HCT116 (cell line): Measurements from ENCODE around the gene FMOD. TPM values are rescaled to one million over a fixed set of nuclear protein-coding genes. Genes with fewer than 3 reads are reported as not detected.

Experiments used
- ATAC-seq: fragments of 200-7000 bp; cut with Tn5 transposase; 2 replicates; pipeline ENCODE4 v1.9.1; 2020; ENCODE audit warnings: mild to moderate bottlenecking, moderate library complexity
- BruUV-seq: library from RNA; stranded (reverse); fragments of 400-500 nt; replicated peaks from 2 replicates; lab custom pipeline; 2021; lab: Mats Ljungman, UMichigan
- CTCF ChIA-PET: fragments of 300-600 bp; sonication (Branson Sonifier 250); formaldehyde crosslinking; loops from one replicate; lab custom pipeline; 2021; ENCODE audit warnings: antibody characterized with exemption; lab: Charles Lee
- POLR2A ChIA-PET: fragments of 300-600, 350-600 bp; sonication (Branson Sonifier 250); formaldehyde crosslinking; loops from one replicate; lab custom pipeline; 2021; ENCODE audit warnings: antibody characterized with exemption; lab: Charles Lee
- RAD21 ChIA-PET, 2 experiments: fragments of 300-600 bp; sonication (Branson Sonifier 250); formaldehyde crosslinking; loops; one replicate each; lab custom pipeline; 2023; ENCODE audit warnings: low total read pairs in 2 of 2; ENCODE audit not compliant: uncharacterized antibody in 2 of 2, unreplicated experiment in 2 of 2, low non-redundant PET in 1 of 2; lab: Charles Lee
- DNase-seq: peaks from one replicate; pipeline ENCODE4 v3.0.0-alpha.2; 2010; ENCODE audit warnings: low read depth, low spot score
- H2AFZ ChIP-seq: fragments of 200-600 bp; shearing (Covaris generic), sonication (generic); 2 replicates; pipeline ENCODE4 v1.6.1; 2017; ENCODE audit warnings: low read depth, mixed run types, mixed read lengths, antibody characterized with exemption, low read length; ENCODE audit not compliant: poor library complexity, severe bottlenecking
- H3K27ac ChIP-seq: 2 replicates; pipeline ENCODE4 v1.5.1; 2012; ENCODE audit warnings: low read depth, low read length
- H3K27me3 ChIP-seq: fragments of 200-600 bp; sonication (generic); 2 replicates; pipeline ENCODE4 v1.6.1; 2016; ENCODE audit warnings: mixed run types, low read length, mixed read lengths; ENCODE audit not compliant: insufficient read depth
- H3K36me3 ChIP-seq, 2 experiments: fragments of 200-500 bp in 1 of 2; fragments of 200-600 bp in 1 of 2; sonication (Bioruptor generic) in 1 of 2; sonication (generic) in 1 of 2; 2 replicates each; pipeline versions ENCODE4 v1.5.1 to v1.6.1; 2014 to 2016; ENCODE audit warnings: low read length in 2 of 2, inconsistent platforms in 1 of 2, mixed read lengths in 1 of 2, mixed run types in 1 of 2; ENCODE audit not compliant: insufficient read depth in 2 of 2, control insufficient read depth in 1 of 2
- H3K4me1 ChIP-seq, 2 experiments: fragments of 200-600 bp in 1 of 2; sonication (generic) in 1 of 2; 2 replicates each; pipeline versions ENCODE4 v1.5.1 to v1.6.1; 2012 to 2017; ENCODE audit warnings: low read length in 2 of 2, inconsistent platforms in 1 of 2, mild to moderate bottlenecking in 1 of 2, mixed read lengths in 1 of 2, mixed run types in 1 of 2, moderate library complexity in 1 of 2; ENCODE audit not compliant: insufficient read depth in 2 of 2, control insufficient read depth in 1 of 2
- H3K4me2 ChIP-seq: fragments of 200-600 bp; sonication (generic); 2 replicates; pipeline ENCODE4 v1.6.1; 2017; ENCODE audit warnings: mixed run types, low read length, mixed read lengths
- H3K4me3 ChIP-seq, 2 experiments: fragments of 200-600 bp in 1 of 2; sonication (generic) in 1 of 2; replicated peaks in 1 of 2; 2 replicates each; pipeline ENCODE4 v1.5.1; 2011 to 2016; ENCODE audit warnings: low read length in 2 of 2, control low read depth in 1 of 2, low read depth in 1 of 2, mild to moderate bottlenecking in 1 of 2, mixed read lengths in 1 of 2, mixed run types in 1 of 2
- H3K79me2 ChIP-seq: fragments of 200-600 bp; sonication (generic); 2 replicates; pipeline ENCODE4 v1.6.1; 2017; ENCODE audit warnings: mild to moderate bottlenecking, mixed run types, low read length, moderate library complexity, mixed read lengths; ENCODE audit not compliant: insufficient read depth
- H3K9ac ChIP-seq: fragments of 200-600 bp; sonication (generic); 2 replicates; pipeline ENCODE4 v1.6.1; 2016; ENCODE audit warnings: low read length, mixed read lengths
- H3K9me2 ChIP-seq: fragments of 200-600 bp; sonication (generic), shearing (Covaris generic); 2 replicates; pipeline ENCODE4 v1.6.1; 2017; ENCODE audit warnings: mixed run types, mild to moderate bottlenecking, moderate library complexity; ENCODE audit not compliant: insufficient read depth
- H3K9me3 ChIP-seq, 2 experiments: fragments of 200-500 bp in 1 of 2; fragments of 200-600 bp in 1 of 2; sonication (Bioruptor generic) in 1 of 2; sonication (generic) in 1 of 2; 2 replicates each; pipeline ENCODE4 v1.6.1; 2014 to 2017; ENCODE audit warnings: low read length in 2 of 2, mixed read lengths in 2 of 2, inconsistent platforms in 1 of 2, low read depth in 1 of 2, mild to moderate bottlenecking in 1 of 2, mixed run types in 1 of 2, moderate library complexity in 1 of 2; ENCODE audit not compliant: control insufficient read depth in 1 of 2, insufficient read depth in 1 of 2
- H4K20me1 ChIP-seq: fragments of 200-600 bp; sonication (generic), shearing (Covaris generic); 2 replicates; pipeline ENCODE4 v1.6.1; 2017; ENCODE audit warnings: mixed run types, mild to moderate bottlenecking, moderate library complexity; ENCODE audit not compliant: insufficient read depth
- CBX3 ChIP-seq: IDR thresholded peaks from 2 replicates; pipeline ENCODE4 v1.6.1; 2012; ENCODE audit warnings: low read depth
- CEBPB ChIP-seq: IDR thresholded peaks from 2 replicates; pipeline ENCODE4 v1.6.1; 2012; ENCODE audit warnings: low read depth
- CTCF ChIP-seq, 3 experiments: fragments of 200-600 bp in 1 of 3; sonication (generic) in 1 of 3; IDR thresholded peaks in 2 of 3; conservative IDR thresholded peaks in 1 of 3; 2 replicates each; pipeline ENCODE4 v1.5.1; 2012 to 2017; ENCODE audit warnings: low read depth in 2 of 3, low read length in 2 of 3, antibody characterized with exemption in 1 of 3, borderline replicate concordance in 1 of 3, control low read depth in 1 of 3, mild to moderate bottlenecking in 1 of 3, mixed read lengths in 1 of 3, mixed run types in 1 of 3, moderate library complexity in 1 of 3; ENCODE audit not compliant: insufficient read depth in 1 of 3
- ELF1 ChIP-seq: IDR thresholded peaks from 2 replicates; pipeline ENCODE4 v1.6.1; 2012; ENCODE audit warnings: low read depth, borderline replicate concordance
- EZH2 ChIP-seq: fragments of 200-600 bp; sonication (generic); IDR thresholded peaks from 2 replicates; pipeline ENCODE4 v1.6.1; 2017; ENCODE audit warnings: antibody characterized with exemption, mixed run types
- EZH2phosphoT487 ChIP-seq: fragments of 200-600 bp; IDR thresholded peaks from 2 replicates; pipeline ENCODE4 v1.6.1; 2018; ENCODE audit warnings: antibody characterized with exemption, borderline replicate concordance
- FOSL1 ChIP-seq: IDR thresholded peaks from 2 replicates; pipeline ENCODE4 v1.6.1; 2012; ENCODE audit warnings: low read depth
- RAD21 ChIP-seq: IDR thresholded peaks from 2 replicates; pipeline ENCODE4 v1.6.1; 2012; ENCODE audit warnings: low read depth, mild to moderate bottlenecking
- SIN3A ChIP-seq: IDR thresholded peaks from 2 replicates; pipeline ENCODE4 v1.6.1; 2012; ENCODE audit warnings: low read depth
- YY1 ChIP-seq: IDR thresholded peaks from 2 replicates; pipeline ENCODE4 v1.6.1; 2011; ENCODE audit warnings: low read length, low read depth, moderate library complexity, mild to moderate bottlenecking; ENCODE audit not compliant: insufficient replicate concordance; ENCODE audit errors: extremely low read depth
- ZFX ChIP-seq: fragments of 450-650 bp; IDR thresholded peaks from 2 replicates; pipeline ENCODE4 v1.6.1; 2017
- ZNF274 ChIP-seq: fragments of 200-500 bp; sonication (Bioruptor generic); IDR thresholded peaks from 2 replicates; pipeline ENCODE4 v1.6.1; 2014; ENCODE audit warnings: mild to moderate bottlenecking, low read depth, low read length, inconsistent platforms
- intact Hi-C: fragments of 100-400 bp; cut with micrococcal nuclease; formaldehyde crosslinking; loops from 2 replicates; pipeline ENCODE4 v1.10.0; 2022
- total RNA-seq: library from RNA; stranded (reverse); gene quantifications from one replicate; pipeline ENCODE4 v1.2.1, GENCODE V29; 2021; ENCODE audit not compliant: unreplicated experiment
- TF ChIP-seq, protein P1 (sequence below): IDR thresholded peaks from 2 replicates; pipeline ENCODE4 v1.6.1; 2012

FMOD gene
- total RNA-seq, 1 experiment from 2014 or later = not detected

DNA sequence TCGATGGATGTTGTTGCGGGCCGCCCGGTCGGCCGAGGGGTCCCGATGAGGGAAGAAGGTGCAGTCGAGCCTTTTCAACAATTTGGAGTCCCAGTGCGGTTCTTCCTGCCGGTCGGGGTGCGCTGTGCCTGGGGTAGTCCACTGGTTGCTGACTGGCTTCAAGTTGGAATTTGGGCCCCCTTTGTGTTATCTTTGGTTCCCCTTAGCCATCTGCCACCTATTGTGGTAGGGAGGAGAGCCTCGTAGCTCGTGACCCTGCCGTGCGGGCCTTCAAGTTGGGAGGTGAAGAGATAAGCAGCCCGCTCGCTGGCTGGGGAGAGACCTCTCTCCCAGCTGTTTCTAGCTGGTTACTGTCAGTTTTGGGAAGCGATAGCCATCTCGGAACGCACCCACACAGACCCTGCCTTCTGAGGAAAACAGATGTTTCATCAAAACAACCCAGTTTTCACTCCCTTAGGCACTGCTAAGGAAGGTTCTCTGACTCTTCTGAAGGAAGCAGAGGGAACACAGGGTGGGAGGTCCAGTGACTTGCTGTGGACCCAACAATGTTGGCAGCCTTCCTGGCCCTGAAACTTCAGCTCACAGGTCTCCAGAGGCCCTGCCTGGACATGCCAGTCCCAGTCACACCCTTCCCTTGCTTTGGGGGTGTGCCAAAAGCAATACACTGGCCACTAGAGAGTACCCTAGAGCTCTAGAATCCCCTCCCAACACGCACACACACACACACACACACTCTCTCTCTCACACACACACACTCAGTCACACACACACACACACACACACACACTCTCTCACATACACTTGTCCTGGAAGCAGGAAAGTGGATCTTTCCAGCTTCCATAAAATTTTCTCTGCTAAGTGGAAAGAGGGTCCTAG, 44.6 kb downstream of the FMOD start (continued):
- TF ChIP-seq, protein P1, sequence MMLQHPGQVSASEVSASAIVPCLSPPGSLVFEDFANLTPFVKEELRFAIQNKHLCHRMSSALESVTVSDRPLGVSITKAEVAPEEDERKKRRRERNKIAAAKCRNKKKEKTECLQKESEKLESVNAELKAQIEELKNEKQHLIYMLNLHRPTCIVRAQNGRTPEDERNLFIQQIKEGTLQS = no peak
- TF ChIP-seq CEBPB (no peak), YY1 (peak; percentile 47), ZNF274 (no peak), FOSL1 (no peak)
- TF ChIP-seq, all 23 proteins: peak for 5

- TF ChIP-seq ZNF274 (no peak), CTCF (IDR thresholded peaks at IDR 0.05 in 2 of 3, conservative IDR thresholded peaks at IDR 0.05 in 1 of 3; ENCODE audit: borderline replicate concordance in 1 of 3, insufficient read depth in 1 of 3, low read depth in 2 of 3, low read length in 2 of 3) (no peak), EZH2phosphoT487 (no peak), EZH2 (no peak), RAD21 (no peak), ZFX (no peak; the same call in 1 of the 2 replicates), SIN3A (no peak; the same call in 1 of the 2 replicates), CBX3 (no peak), ELF1 (no peak)
- DNase-seq (no peak), ATAC-seq (peak; percentile 25)
- BruUV-seq = no TSS peak
- Histone ChIP-seq H3K9me3 (no peaks in the 10 kb centered on the region), H3K9me2 (no peaks in the 10 kb centered on the region), H2AFZ (no peak overlapping the region), H3K27me3 (no peaks in the 10 kb centered on the region), H4K20me1 (no peaks in the 10 kb centered on the region), H3K27ac (peak overlapping the region; percentile 89), H3K4me3 (peak overlapping the region; percentile 89 to 97), H3K4me2 (peak overlapping the region; percentile 75), H3K4me1 (peaks cover 12 to 29% of the 10 kb centered on the region in 2 experiments; a peak in 3 of 4 replicates), H3K36me3 (peaks cover 0 to 9% of the 10 kb centered on the region in 2 experiments; a peak in 2 of 4 replicates), H3K79me2 (peaks cover 25% of the 10 kb centered on the region; the same call in 1 of the 2 replicates), H3K9ac (peak overlapping the region; percentile 91)
- RAD21 ChIA-PET = no interaction called here
- POLR2A ChIA-PET = interaction anchor here (0.9 to 2.4 kb wide), 8 partner anchors 11 to 182 kb away, joined by 3 to 11 read pairs (median 3); no protein-coding TSS in a partner anchor
- intact Hi-C loops = no loop called here
- CTCF ChIA-PET = interaction anchor here (1.2 to 2.6 kb wide), 3 partner anchors 33 to 198 kb away, joined by 3 to 10 read pairs (median 8); no protein-coding TSS in a partner anchor
Measured at GRCh38 chr1:203305809-203306088, 45.2 kb downstream of the FMOD start.
